Right cardiac atrium (tissue), 5 donors: ENCODE results near the gene PRDM16. TPM values are rescaled to one million over a fixed set of nuclear protein-coding genes. Genes with fewer than 3 reads are reported as not detected.

ENCODE experiments used
- ATAC-seq, 2 donors: fragments of 200-7000 bp; cut with Tn5 transposase; one replicate each; pipeline versions ENCODE4 v1.8.0 to v1.9.1; 2020; ENCODE audit warnings: moderate library complexity in 2 of 2, mild to moderate bottlenecking in 1 of 2
- DNase-seq, 3 donors: peaks; one replicate each; pipeline ENCODE4 v3.0.0-alpha.2; 2020
- H3K27ac ChIP-seq: one replicate; pipeline ENCODE4 v1.5.1; 2013; ENCODE audit warnings: mild to moderate bottlenecking, low read length, control low read depth, moderate library complexity
- H3K27me3 ChIP-seq: one replicate; pipeline ENCODE4 v1.6.1; 2013; ENCODE audit not compliant: control insufficient read depth, insufficient read depth
- H3K4me1 ChIP-seq: one replicate; pipeline ENCODE4 v1.6.1; 2013; ENCODE audit warnings: low read length; ENCODE audit not compliant: control insufficient read depth, insufficient read depth
- H3K4me3 ChIP-seq: one replicate; pipeline ENCODE4 v1.5.1; 2013; ENCODE audit warnings: low read length, control low read depth
- H3K9me3 ChIP-seq: one replicate; pipeline ENCODE4 v1.6.1; 2013; ENCODE audit warnings: low read length; ENCODE audit not compliant: control insufficient read depth
- WGBS: extraction: QIAGEN DNeasy Blood & Tissue Kit; methylation state at CpG from one replicate; pipeline ENCODE4 v1.1.7; 2013; 5-methylcytosine and 5-hydroxymethylcytosine counted together
- intact Hi-C, 4 donors: fragments of 100-400 bp; cut with DNase I; formaldehyde crosslinking; loops; one replicate each; pipeline versions ENCODE4 v1.11.0 to v1.14.0; 2022 to 2023
- polyA plus RNA-seq: library from polyadenylated mRNA; stranded (reverse); fragments of 200-250 nt; gene quantifications from one replicate; pipeline ENCODE4 v1.2.3, GENCODE V29; 2013
- total RNA-seq, 4 donors: library from RNA; stranded (reverse); fragmentation: NEBNext Ultra II Directional; extraction: Animal tissue kit (Norgen Biotek cat#: 25700); gene quantifications; one replicate each; pipeline ENCODE4 v1.2.1, GENCODE V29; 2021
- donor health status: healthy with polysubstance abuse.
- donor health status: DM: no; HTN: yes; CAD: no.
- donor health status: DM: no; HTN: no; CAD: no.
- donor health status: DM: no; HTN: yes; CAD: no; lungs with severe emphysema.
- donor health status: DM: yes; HTN: yes; CAD: no.

PRDM16 gene
- total and polyA plus RNA-seq, 5 donors: 1.1 to 2.9 (median 1.9) TPM

DNA sequence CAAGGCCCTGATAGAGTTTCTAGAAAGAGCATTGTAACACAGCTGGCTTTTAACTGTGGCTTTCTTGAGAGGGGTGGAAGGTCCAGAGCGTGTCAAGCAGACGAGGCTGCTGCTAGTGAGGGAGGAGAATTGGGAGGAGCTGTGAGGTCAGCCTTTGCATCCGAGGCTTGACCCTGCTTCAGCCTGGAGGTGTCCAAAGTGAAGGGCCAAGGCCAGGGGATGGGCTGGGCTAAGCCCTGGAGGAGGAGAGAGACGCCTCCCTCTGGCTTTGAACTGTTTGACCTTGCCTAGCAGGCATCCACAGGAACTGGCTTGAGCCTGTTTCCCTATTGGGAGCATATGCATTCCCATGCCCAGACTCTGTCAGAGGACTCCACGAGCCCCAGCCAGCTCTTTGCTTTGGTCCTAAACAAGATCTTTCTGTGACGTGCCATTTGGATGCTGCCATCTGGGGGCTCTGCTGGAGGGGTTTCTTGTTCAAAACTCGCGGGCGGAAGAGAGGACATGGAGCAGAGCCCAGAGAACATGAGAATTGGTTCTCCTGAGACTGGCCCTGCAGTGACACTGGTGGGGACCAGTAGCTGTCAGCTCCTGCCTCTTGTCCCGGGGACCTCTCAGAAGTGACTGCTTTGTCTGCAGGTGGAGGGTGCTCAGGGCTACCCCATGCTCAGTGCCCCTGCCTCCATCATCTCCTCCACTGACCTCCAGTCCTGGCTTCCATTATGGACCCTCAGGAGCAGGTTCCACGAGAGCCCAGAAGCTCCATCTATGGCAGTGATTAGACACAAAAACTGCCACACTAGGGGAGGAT lies 42.2 kb upstream of the PRDM16 start:
- 76% methylated on average over 11 of the region's 11 CpGs for WGBS
- DNase-seq: peak in 1 of 3 donors; percentile 2
- Histone ChIP-seq H3K27ac (no peak overlapping the region), H3K4me3 (no peak overlapping the region), H3K27me3 (no peaks in the 10 kb centered on the region), H3K4me1 (no peaks in the 10 kb centered on the region), H3K9me3 (no peaks in the 10 kb centered on the region)
- no peak for ATAC-seq
- intact Hi-C loops: no loop called here

DNA sequence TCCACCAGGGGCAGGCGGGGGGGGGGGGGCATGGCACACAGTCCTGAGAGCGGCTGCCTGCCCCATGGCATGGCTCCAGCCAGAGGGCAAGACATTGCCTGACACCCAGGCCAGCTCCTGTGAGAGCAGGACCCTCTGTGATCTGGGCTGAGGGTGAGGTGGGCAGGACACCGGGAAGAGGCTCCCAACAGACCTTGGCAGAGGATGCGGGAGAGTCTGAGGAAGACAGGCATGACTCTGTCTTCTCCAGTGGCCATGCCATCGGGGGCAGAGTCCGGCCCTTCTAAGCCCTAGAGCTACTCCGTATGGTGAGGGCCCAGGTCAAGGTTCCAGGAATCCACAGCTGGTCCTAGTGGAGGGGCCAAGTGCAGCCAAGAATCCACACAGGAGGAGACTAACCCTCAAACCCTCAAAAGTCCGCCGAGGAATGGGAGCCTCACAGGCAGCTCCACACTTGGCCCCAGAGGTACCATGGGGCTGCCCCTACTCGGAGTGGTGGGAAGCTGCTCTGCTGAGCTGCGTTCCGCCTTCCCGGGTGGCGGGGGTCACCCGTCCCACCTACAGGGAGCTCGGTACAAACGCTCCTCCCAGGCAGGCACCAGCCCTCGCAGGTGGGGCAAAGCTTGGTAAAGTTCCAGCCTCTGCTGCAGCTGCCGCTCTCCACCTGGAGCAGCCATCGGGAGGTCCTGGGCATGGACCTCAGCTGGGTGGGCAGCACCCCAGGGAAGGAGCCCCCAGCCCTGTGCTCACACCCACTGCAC lies 41.2 kb upstream of the PRDM16 start:
- H3K4me1 ChIP-seq: no peaks in the 10 kb centered on the region
- no peaks in the 10 kb centered on the region for H3K9me3 ChIP-seq
- H3K27me3 ChIP-seq: no peaks in the 10 kb centered on the region
- ATAC-seq: no peak
- no peak overlapping the region for H3K27ac ChIP-seq
- intact Hi-C loops: no loop called here
- 88% methylated on average over 20 of the region's 20 CpGs for WGBS
- no peak overlapping the region for H3K4me3 ChIP-seq
- peak in 1 of 3 donors; percentile 7 for DNase-seq

DNA sequence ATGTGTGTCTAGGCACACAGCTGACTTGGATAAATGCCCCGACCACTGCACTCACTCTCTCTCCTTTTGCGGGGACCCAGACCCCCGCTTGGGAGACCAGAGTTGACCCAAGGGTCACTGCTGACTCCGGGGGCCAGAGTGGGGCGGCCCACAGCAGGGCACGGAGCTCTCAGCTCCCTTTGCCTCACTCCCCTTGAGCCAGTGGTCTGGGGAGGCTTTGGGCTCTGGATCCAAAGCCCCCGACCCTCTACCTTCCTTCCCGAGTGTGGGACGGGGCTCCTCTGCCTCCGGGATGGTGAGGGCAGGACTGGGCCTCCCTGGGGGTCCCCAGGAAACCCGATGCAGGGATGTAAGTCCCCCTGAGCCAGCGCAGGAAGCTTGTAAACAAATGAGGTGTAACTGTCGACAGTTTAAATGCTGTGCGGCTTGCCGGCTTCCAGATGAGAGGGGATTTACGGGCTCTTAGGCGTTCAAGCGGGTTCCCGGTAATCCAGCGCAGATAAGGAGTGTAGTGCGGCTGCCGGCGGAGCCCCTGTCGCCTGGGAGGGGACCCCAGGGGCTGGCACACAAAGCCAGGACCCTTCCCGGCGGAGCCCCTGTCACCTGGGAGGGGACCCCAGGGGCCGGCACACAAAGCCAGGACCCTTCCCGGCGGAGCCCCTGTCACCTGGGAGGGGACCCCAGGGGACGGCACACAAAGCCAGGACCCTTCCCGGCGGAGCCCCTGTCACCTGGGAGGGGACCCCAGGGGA lies 40.3 kb upstream of the PRDM16 start:
- 46% methylated on average over 32 of the region's 32 CpGs for WGBS
- no peaks in the 10 kb centered on the region for H3K27me3 ChIP-seq
- intact Hi-C loops: no loop called here

DNA sequence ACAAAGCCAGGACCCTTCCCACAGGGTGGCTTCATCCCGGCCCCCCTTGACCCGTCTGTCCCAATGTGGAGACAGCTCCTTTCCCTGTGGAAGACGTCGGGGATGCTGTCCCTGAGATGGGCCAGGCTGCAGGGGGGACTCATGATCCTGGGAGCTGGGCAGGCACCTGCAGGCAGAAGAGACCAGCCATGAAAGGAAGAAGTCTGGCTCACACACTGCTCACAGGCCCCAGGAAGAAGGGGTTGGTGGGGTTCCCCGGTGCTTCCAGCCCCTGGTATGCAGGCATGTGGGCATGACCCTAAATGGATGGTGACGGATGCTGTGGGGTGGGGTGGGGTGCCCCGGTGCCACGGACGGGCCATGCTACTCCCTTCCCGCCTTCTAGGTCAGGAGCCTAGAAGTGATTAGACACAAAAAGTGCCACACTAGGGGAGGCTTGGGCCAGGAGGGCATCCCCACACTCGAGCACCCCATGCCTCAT lies 39.5 kb upstream of the PRDM16 start:
- no peak overlapping the region for H3K27ac ChIP-seq
- no peaks in the 10 kb centered on the region for H3K4me1 ChIP-seq
- H3K4me3 ChIP-seq: no peak overlapping the region
- intact Hi-C loops: no loop called here
- no peak for ATAC-seq
- no peaks in the 10 kb centered on the region for H3K9me3 ChIP-seq
- 82% methylated on average over 11 of the region's 11 CpGs for WGBS
- peak in 1 of 3 donors; percentile 5 for DNase-seq
- no peaks in the 10 kb centered on the region for H3K27me3 ChIP-seq

More for the DNA sequence above, 40.3 kb upstream of the PRDM16 start:
- H3K4me3 ChIP-seq: no peak overlapping the region
- H3K27ac ChIP-seq: no peak overlapping the region
- ATAC-seq (no peak), DNase-seq (peak in 1 of 3 donors; percentile 8)
- H3K4me1 ChIP-seq: no peaks in the 10 kb centered on the region
- H3K9me3 ChIP-seq: no peaks in the 10 kb centered on the region

DNA sequence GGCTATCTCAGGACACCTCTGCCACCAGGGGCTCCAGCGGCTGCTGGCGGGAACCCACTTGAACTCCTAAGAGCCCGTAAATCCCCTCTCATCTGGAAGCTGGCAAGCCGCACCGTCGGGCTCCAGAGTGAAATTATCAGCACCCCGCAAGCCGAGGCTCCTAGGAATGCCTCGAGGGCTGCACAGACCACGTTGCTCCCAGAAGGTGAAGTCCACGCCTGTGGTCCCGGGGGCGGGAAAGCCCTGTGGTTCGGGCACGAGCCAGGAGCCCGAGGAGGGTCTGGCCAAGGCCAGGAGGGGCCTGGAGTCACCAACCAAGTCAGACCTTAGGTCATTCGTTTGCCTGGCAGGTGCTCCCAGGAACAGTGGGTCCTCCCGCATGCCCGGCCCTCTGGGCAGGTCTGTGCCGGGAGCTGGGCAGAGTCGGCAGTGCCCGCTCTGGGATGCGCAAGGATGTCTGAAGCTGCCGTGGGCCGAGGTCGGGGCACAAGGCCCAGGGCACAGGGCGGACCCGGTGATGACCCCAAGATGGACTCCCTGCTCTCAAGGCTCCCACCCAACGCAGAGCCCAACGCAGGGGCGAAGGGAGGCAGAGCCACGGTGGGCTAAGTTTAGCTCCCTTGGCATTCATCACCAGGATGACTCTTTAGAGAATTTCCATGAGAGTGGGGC lies 38.9 kb upstream of the PRDM16 start:
- Histone ChIP-seq H3K27me3 (no peaks in the 10 kb centered on the region), H3K4me1 (no peaks in the 10 kb centered on the region), H3K27ac (no peak overlapping the region), H3K4me3 (no peak overlapping the region), H3K9me3 (no peaks in the 10 kb centered on the region)
- DNase-seq: peak in 2 of 3 donors; percentile 9 to 31
- ATAC-seq: no peak
- WGBS: 87% methylated on average over 32 of the region's 32 CpGs
- intact Hi-C loops: no loop called here

DNA sequence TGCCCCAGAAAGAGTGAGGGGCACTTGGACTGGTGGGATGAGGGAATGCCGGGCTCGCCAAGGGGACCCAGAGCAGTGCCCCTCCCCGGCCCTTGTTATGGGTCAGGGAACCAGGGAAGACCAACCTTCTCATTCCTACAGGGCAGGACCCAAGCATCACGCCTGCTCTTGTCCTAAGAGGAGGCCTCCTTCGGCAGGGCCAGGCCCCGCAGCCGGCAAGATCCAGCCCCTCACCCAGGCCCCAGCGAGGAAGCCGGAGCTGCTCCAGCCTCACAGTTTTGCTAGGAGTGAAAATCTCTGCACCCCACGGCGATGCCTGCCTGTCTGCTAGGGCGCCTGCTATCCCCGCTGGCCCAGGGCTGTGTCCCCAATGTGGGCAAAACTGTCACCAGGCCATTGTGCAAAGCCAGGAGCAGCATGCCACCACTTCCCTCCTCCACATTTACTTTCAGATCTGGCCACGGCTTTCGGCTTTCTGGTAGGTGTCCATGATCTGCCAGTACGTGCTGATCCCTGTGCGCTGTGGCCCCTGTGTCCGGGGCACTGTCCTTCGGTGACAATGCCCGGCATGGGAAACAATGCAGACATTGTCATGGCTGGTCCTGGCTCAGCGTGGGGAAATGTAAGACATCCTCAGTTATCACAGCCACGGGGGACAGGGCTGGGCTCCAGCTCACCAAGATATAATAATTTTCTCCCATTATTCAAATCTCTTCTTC lies 38.2 kb upstream of the PRDM16 start:
- ATAC-seq (no peak), DNase-seq (peak in 1 of 3 donors; percentile 6)
- no peaks in the 10 kb centered on the region for H3K9me3 ChIP-seq
- H3K27ac ChIP-seq: no peak overlapping the region
- H3K4me3 ChIP-seq: no peak overlapping the region
- 77% methylated on average over 22 of the region's 22 CpGs for WGBS
- intact Hi-C loops: no loop called here
- H3K27me3 ChIP-seq: no peaks in the 10 kb centered on the region
- H3K4me1 ChIP-seq: no peaks in the 10 kb centered on the region

DNA sequence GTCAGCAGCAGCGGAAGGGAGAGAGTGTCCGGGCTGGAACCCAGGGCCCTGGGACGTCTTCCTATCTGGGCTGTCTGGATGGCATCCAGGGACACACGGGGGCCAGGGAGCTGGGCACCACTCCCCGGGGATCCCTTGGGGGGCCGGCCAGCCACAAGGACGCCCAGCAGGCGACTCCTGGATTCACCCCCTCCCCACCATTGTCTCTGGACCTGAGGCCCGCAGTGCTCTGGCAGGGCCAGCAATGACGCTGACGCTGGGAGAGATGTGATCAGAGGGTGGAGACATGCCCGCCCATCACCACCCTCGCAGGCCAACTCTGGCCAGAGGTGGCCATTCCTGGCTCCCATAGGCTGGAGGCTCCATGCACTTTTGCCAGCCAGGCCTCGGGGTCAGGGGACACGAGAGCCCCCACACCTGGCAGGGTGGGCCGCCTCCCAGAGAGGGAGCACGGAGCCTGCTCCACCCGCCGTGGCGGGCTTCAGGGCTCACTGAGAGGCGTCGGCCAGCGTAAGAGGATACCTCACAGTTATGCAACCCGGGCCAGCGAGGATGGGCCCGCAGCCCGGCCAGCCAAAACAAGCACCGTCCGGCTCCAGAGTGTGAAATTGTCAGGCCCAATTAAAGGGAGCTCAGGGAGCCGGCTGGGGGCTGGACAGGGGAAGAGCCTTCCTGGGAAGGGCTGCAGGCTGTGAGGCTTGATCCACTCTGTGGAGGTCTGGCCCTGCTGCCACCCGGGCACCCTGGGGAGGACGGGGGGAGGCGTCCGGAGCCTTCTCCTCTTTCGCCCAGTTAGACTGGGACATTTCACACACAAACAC lies 37.4 kb upstream of the PRDM16 start:
- intact Hi-C loops: no loop called here

DNA sequence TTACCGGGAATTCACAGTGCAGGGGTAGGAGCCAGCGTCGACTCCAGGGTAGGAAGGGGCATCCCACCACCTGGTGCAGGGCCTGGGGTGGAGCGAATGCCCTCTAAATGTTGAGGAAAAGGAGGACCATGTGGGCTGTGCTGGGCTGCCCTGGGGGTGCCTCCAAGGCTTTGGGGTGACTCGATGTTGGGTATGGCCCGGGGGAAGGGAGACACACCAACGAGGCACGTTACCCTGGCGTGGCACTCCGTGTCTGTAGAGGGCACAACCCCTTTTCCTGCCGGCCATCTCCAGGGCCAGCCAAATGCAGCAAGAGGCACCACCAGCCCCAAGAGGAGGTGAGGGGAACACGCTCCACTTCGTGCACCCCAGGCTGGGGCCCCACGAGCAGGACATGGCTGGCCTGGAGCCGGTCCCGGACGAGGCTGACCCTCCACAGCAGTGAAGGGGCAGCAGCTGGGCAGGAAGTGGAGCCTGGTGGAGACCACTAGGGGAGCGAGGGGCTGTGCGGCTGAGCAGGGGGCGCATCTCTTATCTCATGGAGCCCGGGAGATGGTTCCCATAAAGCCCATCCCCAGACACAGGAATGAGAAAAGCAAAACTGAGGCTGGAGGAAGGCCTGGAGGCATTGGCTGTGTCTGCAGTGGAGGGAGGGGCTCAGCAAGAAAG lies 36.5 kb upstream of the PRDM16 start:
- DNase-seq (peak in 1 of 3 donors; percentile 46), ATAC-seq (no peak)
- Histone ChIP-seq H3K9me3 (no peaks in the 10 kb centered on the region), H3K27me3 (no peaks in the 10 kb centered on the region), H3K27ac (no peak overlapping the region), H3K4me3 (no peak overlapping the region), H3K4me1 (no peaks in the 10 kb centered on the region)
- WGBS: 85% methylated on average over 21 of the region's 21 CpGs
- intact Hi-C loops: no loop called here

More for the DNA sequence above, 37.4 kb upstream of the PRDM16 start:
- H3K27ac ChIP-seq: no peak overlapping the region
- WGBS: 66% methylated on average over 35 of the region's 35 CpGs
- no peaks in the 10 kb centered on the region for H3K27me3 ChIP-seq
- DNase-seq: peak in 2 of 3 donors; percentile 43 to 58
- no peak overlapping the region for H3K4me3 ChIP-seq
- ATAC-seq: peak in 1 of 2 donors; percentile 7
- H3K9me3 ChIP-seq: no peaks in the 10 kb centered on the region
- H3K4me1 ChIP-seq: no peaks in the 10 kb centered on the region

DNA sequence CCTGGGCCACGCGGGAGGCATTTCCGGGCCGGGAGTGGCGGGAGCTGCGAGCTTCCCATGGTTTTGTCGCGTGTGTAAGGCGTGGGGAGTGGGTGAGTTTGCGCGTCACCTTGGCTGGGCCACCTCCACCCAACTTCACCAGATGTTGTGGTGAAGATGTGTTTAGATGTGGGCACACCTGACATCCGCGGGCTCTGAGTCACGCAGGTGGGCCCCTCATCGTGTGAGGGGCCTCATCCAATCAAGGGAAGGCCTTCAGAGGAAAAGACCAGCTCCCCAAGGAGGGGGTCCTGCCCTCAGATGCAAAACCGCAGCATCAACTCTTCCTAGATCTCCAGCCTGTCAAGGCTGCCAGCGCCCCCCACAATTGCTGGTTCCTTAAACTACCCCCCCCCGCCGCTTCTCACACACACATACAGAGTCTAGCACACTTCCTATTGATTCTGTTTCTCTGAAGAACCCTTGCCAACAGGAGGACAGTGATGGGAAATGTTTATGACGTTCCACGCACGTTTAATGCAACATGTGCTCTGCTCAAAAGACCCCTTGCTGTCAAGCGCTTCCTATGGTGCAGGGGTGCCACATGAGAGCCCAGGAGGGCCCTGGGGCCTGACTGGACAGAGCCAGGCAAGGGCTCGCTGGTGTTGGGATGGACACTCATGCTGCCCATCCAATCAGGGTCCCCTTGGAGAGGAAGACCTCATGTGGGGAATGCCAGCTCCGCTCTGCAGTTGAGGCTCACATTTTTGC lies 35.8 kb upstream of the PRDM16 start:
- Histone ChIP-seq H3K4me1 (no peaks in the 10 kb centered on the region), H3K9me3 (no peaks in the 10 kb centered on the region), H3K27ac (no peak overlapping the region), H3K27me3 (no peaks in the 10 kb centered on the region), H3K4me3 (no peak overlapping the region)
- WGBS: 85% methylated on average over 25 of the region's 25 CpGs
- DNase-seq (peak in 1 of 3 donors; percentile 29), ATAC-seq (no peak)
- intact Hi-C loops: no loop called here
